Panc1 (cell line): ENCODE results near the gene WNK2.

Experiments used
- CTCF ChIP-seq: fragments of 450-650 bp; IDR thresholded peaks from 2 replicates; pipeline ENCODE4 v1.5.1; 2017; ENCODE audit warnings: mild to moderate bottlenecking
- TCF7L2 ChIP-seq: IDR thresholded peaks from 2 replicates; pipeline ENCODE4 v1.6.1; 2011; ENCODE audit warnings: mild to moderate bottlenecking, low read depth, low read length, inconsistent platforms

- TF ChIP-seq TCF7L2 (no peak), CTCF (no peak)
These were observed 5.6 kb downstream of the WNK2 start for GRCh38 chr9:93189369-93190132.
